ENCODE data around the gene PCSK6. TPM values are rescaled to one million over a fixed set of nuclear protein-coding genes. Genes with fewer than 3 reads are reported as not detected.

Gene PCSK6
- total RNA-seq, 1 experiment from 2014 or later, result 26.3 TPM

GRCh38 chr15:101440846-101441590, 48.5 kb downstream of the PCSK6 start:
- TF ChIP-seq EZH2 (IDR thresholded peaks at IDR 0.05; ENCODE audit: low read depth), result no peak
- no peak for TF ChIP-seq CTCF (conservative IDR thresholded peaks at IDR 0.05)
- Histone ChIP-seq H3K4me3 (no peak overlapping the region), H2AFZ (no peak overlapping the region), H3K79me2 (ENCODE audit: low read depth) (no peaks in the 10 kb centered on the region), H3K9me2 (ENCODE audit: insufficient read depth) (no peaks in the 10 kb centered on the region), H4K20me1 (ENCODE audit: insufficient read depth) (no peaks in the 10 kb centered on the region), H3K4me2 (no peak overlapping the region), H3K36me3 (ENCODE audit: low read depth) (no peaks in the 10 kb centered on the region), H3F3A (ENCODE audit: insufficient read depth, low read depth) (no peaks in the 10 kb centered on the region), H3K9me3 (ENCODE audit: insufficient read depth, low read depth) (no peaks in the 10 kb centered on the region), H3K27ac (no peak overlapping the region), H3K4me1 (replicated peaks; ENCODE audit: insufficient read depth) (no peaks in the 10 kb centered on the region), H3K27me3 (ENCODE audit: insufficient read depth, low read depth) (no peaks in the 10 kb centered on the region)
- ChIA-PET POLR2A (ENCODE audit: unreplicated experiment) (no interaction called here), CTCF (no interaction called here)
- no TSS peak for BruUV-seq (replicated peaks)
- DNase-seq, result no peak
- intact Hi-C loops (cut with micrococcal nuclease; ENCODE audit: unreplicated experiment), result no loop called here

DNA sequence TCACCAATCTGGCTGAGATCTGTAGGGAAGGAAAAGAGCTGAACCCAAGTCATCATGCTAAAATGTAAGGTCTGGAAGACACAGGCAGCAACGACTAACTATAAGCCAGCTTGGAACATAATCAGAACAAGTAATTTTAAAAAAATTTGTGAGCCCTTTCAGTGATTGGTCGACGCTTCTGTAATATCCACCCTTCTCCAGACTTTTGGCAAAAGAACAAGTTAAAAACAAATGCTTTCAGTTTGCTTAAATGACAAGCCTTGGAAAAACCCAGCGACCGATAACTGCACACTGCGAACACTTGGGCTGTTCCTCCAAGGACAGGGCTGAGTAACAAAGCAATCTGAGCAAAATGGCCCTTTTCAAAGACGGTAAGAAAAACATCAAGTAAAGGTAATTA, 49.6 kb downstream of the PCSK6 start:
- ChIA-PET POLR2A (ENCODE audit: unreplicated experiment) (interaction anchor here (0.6 kb wide), 1 partner anchor 194 kb away, joined by 4 read pairs; no protein-coding TSS in a partner anchor), CTCF (no interaction called here)
- Histone ChIP-seq H3K4me2 (no peak overlapping the region), H3K9me2 (ENCODE audit: insufficient read depth) (no peaks in the 10 kb centered on the region), H3K9me3 (ENCODE audit: insufficient read depth, low read depth) (no peaks in the 10 kb centered on the region), H3K27ac (no peak overlapping the region), H3K27me3 (ENCODE audit: insufficient read depth, low read depth) (no peaks in the 10 kb centered on the region), H3K36me3 (ENCODE audit: low read depth) (no peaks in the 10 kb centered on the region), H3K79me2 (ENCODE audit: low read depth) (no peaks in the 10 kb centered on the region), H2AFZ (no peak overlapping the region), H4K20me1 (ENCODE audit: insufficient read depth) (no peaks in the 10 kb centered on the region), H3F3A (ENCODE audit: insufficient read depth, low read depth) (no peaks in the 10 kb centered on the region), H3K4me3 (no peak overlapping the region), H3K4me1 (replicated peaks; ENCODE audit: insufficient read depth) (no peaks in the 10 kb centered on the region)
- no TSS peak for BruUV-seq (replicated peaks)
- TF ChIP-seq CTCF (conservative IDR thresholded peaks at IDR 0.05) (no peak), EZH2 (IDR thresholded peaks at IDR 0.05; ENCODE audit: low read depth) (no peak)
- no peak for DNase-seq
- intact Hi-C loops (cut with micrococcal nuclease; ENCODE audit: unreplicated experiment), result no loop called here

DNA sequence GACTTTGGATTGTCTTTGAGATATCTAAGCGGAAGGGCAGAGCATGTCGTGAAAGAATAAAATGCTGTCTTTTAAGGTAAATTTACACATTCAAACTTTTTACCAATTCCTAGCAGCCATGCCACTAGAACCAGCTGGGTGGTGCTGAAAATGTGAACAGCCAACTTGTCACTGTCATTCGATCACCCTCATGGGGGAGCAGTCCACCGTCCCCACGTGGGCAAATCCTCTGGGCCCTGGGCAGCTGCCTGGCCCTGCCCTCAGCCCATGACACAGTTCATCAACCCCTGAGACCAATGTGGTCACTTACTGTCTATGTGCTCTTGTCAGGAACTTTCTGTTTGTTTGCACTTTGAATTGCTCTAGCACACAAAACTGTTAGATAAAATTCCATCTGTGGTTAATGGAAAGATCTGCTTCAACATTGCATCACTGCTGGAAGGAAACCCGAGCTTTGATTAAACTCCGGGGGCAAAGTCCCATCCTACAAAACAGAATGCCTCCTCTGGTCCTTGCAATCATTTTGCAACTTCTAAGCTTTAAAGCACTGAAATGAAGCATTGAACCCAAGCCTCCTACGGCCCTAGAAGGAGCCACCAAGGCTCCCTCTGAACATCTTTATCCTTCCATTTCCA, 50.1 kb downstream of the PCSK6 start:
- no peaks in the 10 kb centered on the region for H4K20me1 ChIP-seq (ENCODE audit: insufficient read depth)
- no peaks in the 10 kb centered on the region for H3K27me3 ChIP-seq (ENCODE audit: insufficient read depth, low read depth)
- no peaks in the 10 kb centered on the region for H3K79me2 ChIP-seq (ENCODE audit: low read depth)
- no peak overlapping the region for H3K4me3 ChIP-seq
- no peak overlapping the region for H2AFZ ChIP-seq
- no peak overlapping the region for H3K4me2 ChIP-seq
- H3F3A ChIP-seq (ENCODE audit: insufficient read depth, low read depth), result no peaks in the 10 kb centered on the region
- ChIA-PET POLR2A (ENCODE audit: unreplicated experiment) (interaction anchor here (0.6 kb wide), 1 partner anchor 195 kb away, joined by 4 read pairs; no protein-coding TSS in a partner anchor), CTCF (no interaction called here)
- H3K36me3 ChIP-seq (ENCODE audit: low read depth), result no peaks in the 10 kb centered on the region
- H3K9me2 ChIP-seq (ENCODE audit: insufficient read depth), result no peaks in the 10 kb centered on the region
- no TSS peak for BruUV-seq (replicated peaks)
- intact Hi-C loops (cut with micrococcal nuclease; ENCODE audit: unreplicated experiment), result no loop called here
- TF ChIP-seq EZH2 (IDR thresholded peaks at IDR 0.05; ENCODE audit: low read depth) (no peak), CTCF (conservative IDR thresholded peaks at IDR 0.05) (no peak)
- H3K9me3 ChIP-seq (ENCODE audit: insufficient read depth, low read depth), result no peaks in the 10 kb centered on the region
- H3K27ac ChIP-seq, result no peak overlapping the region
- no peaks in the 10 kb centered on the region for H3K4me1 ChIP-seq (replicated peaks; ENCODE audit: insufficient read depth)
- no peak for DNase-seq
